Measurements from ENCODE around the gene TPST2.

- no peak for TF ChIP-seq EZH2 (IDR thresholded peaks at IDR 0.05; ENCODE audit: borderline replicate concordance, low read depth, low read length, poor library complexity, severe bottlenecking)
- TF ChIP-seq CTCF (conservative IDR thresholded peaks at IDR 0.05; ENCODE audit: low read depth, low read length): no peak
These were observed 26.9 kb downstream of the TPST2 start for GRCh38 chr22:26563022-26563421.

All from A673 (cell line).